ENCODE data around the gene CDKN2A.
"Not testable (repeated sequence)": the region's sequence is repeated elsewhere in the genome, so short reads cannot be mapped to it uniquely, and the experiment has no call there.

CDKN2A gene

GRCh38 chr9:21976334-21976875, 17.8 kb downstream of the CDKN2A start:
- no peak for DNase-seq

GRCh38 chr9:21974722-21975409, 19.3 kb downstream of the CDKN2A start:
- peak; percentile 19 for DNase-seq

GRCh38 chr9:21974343-21974721, 19.9 kb downstream of the CDKN2A start:
- DNase-seq, result no peak

- DNase-seq, result no peak
Measured at GRCh38 chr9:21972361-21972760, 21.8 kb downstream of the CDKN2A start.

GRCh38 chr9:21970800-21971640, 23.2 kb downstream of the CDKN2A start:
- DNase-seq, result no peak

- DNase-seq, result no peak
Measured at GRCh38 chr9:21969951-21970799, 24.0 kb downstream of the CDKN2A start.

GRCh38 chr9:21969011-21969940, 24.9 kb downstream of the CDKN2A start:
- DNase-seq, result no peak

- no peak for DNase-seq
Measured at GRCh38 chr9:21968331-21969010, 25.7 kb downstream of the CDKN2A start.

DNA sequence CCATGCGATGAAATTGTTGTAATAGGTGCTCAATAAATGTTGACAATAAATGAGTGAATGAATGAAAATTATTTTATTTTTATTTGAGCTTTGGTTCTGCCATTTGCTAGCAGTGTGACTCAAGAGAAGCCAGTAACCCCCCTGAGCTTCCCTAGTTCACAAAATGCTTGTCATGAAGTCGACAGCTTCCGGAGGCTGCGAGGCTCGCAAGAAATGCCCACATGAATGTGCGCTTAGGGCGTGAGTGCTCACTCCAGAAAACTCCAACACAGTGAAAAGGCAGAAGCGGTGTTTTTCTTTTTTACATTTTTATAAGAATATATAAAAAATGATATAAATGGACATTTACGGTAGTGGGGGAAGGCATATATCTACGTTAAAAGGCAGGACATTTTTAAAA, 26.5 kb downstream of the CDKN2A start:
- no peak for DNase-seq

DNA sequence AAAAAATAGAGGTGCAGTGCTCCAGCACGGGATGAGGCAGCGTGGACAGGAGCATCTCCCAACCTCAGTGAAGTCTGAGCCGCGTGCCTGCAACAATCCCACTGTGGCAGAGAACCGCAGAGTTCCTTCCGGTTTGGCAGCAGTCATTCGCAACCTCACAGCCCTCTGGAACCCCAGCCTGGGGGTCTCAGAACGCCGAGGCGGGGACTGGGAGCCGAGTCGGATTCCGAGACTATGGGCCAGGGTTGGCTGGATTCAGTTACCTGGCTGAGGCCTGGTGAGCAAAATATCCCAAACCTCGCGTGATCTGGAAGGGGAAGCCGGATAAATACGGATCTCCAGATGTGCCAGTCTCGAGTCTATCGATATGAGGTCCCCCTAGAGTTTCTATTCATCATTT, 27.0 kb downstream of the CDKN2A start:
- DNase-seq, result no peak

DNA sequence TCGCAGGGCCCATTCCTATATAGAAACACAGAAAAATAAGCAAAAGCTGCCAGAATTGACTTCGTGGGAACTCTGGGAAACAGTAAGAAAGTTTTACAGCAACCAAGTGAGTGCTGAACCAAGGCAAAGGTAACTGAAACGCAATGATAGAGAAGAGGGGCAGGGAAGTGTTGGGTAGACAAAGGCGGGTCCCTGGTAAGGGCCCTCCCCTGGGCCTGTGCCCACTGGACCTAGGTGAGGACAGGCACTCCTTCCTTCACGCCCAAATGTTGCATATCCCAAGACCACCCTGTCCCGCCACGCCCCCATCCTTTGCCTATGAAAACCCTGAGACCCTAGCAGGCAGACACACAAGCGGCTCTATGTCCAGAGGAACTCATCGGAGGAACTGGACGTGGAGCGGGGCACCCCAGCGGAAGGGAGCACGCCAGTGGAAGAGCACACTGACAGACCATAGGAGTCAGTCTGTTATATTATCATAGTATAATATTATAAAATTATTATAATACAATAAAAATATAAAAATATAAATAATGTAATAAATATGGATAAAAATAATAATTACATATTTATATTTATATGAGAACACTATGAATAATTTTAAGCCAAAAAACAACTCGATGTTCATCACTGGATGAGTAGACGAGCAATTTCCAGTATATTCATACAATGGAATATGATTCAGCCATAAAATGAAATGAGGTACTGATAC, 27.9 kb downstream of the CDKN2A start:
- no peak for DNase-seq

GRCh38 chr9:21965401-21965951, 28.7 kb downstream of the CDKN2A start:
- DNase-seq, result peak; percentile 46

DNA sequence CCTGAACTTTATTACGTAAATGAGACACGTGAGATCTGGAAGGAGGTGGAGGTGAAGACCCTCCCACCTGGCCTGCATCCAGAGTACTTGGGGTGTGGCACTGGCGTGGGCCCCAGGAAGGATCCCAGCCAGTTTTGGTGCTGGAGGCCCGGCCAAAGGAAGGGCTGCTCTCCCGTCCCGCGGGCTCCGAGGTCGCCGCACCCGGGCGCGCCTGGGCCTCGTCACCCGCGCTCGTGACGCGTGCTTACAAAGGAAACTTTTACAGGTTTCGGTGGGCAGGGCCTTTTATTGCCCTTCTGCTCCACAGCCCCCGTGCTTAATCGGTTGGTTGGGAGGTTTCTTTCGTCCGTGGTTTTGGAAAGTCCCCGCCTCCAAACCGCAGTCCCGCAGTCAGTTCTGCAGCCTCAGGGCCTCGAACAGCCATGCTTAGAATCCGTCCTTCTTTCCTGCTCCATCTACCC, 29.2 kb downstream of the CDKN2A start:
- DNase-seq, result peak; percentile 69

DNA sequence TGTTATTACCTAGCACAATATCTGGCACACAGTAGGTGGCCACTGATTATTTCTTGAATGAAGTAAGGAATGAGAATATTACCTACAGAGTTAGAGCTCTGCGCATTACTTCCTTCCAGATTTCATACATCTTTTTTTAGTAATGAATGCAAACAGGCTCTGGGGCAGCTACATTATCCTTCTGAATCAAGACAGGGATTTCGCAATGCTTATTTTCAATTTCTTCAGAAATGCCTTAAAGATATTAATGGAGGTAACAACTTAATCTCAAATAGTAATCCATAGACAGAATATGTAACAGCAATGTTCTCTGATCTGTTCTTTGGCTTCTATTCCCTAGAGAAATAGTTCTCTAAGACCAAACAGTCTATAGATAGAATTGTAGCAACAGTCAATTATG, 32.6 kb downstream of the CDKN2A start:
- no peak for DNase-seq

- not testable (repeated sequence) for DNase-seq
Measured at GRCh38 chr9:21959268-21959667, 34.9 kb downstream of the CDKN2A start.

DNA sequence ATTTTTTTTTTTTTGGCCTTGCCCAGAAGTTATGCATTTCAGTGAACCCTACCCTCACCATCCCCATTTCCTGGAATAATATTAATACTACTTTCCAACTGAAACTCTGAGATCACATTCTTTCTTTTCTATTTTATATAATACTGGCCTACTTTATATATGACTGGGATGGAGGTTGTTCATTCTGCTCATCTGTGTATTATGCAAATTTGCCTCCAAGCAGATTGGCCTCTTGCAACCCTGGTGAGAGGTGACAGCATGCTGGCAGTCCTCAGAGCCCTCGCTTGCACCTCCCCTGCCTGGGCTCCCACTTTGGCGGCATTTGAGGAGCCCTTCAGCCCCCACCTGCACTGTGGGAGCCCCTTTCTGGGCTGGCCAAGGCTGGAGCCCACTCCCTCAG, 35.4 kb downstream of the CDKN2A start:
- no peak for DNase-seq

DNA sequence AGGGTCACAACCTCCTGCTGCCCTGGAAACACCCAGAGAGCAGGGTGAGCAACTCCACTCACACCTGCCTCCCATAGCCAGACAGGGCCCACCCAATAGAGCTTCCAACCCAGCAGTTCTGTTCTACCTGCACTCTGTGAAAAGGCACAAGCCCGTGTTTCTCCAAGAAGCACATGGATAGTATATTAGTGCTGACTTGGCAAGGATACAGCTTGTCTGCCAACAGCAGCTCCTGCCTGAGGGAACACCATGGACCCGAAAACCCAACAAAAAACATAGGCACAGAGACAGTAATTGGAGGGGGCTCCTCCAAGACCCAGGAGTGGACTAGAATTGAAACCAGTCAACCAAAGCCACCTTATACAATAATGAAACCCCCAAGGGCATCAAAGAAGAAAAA, 48.6 kb downstream of the CDKN2A start:
- DNase-seq, result no peak

- no peak for DNase-seq
Measured at GRCh38 chr9:21943464-21943863, 50.7 kb downstream of the CDKN2A start.

GRCh38 chr9:21941337-21941995, 52.7 kb downstream of the CDKN2A start:
- no peak for DNase-seq

- no peak for DNase-seq
Measured at GRCh38 chr9:21936161-21936560, 58.0 kb downstream of the CDKN2A start.

Measured in CD4-positive, alpha-beta T cell treated with Interleukin-15 for 1 hour (primary cell).